ENCODE results near the gene SHROOM4. TPM values are rescaled to one million over a fixed set of nuclear protein-coding genes. Genes with fewer than 3 reads are reported as not detected.

Gene SHROOM4, protein sequence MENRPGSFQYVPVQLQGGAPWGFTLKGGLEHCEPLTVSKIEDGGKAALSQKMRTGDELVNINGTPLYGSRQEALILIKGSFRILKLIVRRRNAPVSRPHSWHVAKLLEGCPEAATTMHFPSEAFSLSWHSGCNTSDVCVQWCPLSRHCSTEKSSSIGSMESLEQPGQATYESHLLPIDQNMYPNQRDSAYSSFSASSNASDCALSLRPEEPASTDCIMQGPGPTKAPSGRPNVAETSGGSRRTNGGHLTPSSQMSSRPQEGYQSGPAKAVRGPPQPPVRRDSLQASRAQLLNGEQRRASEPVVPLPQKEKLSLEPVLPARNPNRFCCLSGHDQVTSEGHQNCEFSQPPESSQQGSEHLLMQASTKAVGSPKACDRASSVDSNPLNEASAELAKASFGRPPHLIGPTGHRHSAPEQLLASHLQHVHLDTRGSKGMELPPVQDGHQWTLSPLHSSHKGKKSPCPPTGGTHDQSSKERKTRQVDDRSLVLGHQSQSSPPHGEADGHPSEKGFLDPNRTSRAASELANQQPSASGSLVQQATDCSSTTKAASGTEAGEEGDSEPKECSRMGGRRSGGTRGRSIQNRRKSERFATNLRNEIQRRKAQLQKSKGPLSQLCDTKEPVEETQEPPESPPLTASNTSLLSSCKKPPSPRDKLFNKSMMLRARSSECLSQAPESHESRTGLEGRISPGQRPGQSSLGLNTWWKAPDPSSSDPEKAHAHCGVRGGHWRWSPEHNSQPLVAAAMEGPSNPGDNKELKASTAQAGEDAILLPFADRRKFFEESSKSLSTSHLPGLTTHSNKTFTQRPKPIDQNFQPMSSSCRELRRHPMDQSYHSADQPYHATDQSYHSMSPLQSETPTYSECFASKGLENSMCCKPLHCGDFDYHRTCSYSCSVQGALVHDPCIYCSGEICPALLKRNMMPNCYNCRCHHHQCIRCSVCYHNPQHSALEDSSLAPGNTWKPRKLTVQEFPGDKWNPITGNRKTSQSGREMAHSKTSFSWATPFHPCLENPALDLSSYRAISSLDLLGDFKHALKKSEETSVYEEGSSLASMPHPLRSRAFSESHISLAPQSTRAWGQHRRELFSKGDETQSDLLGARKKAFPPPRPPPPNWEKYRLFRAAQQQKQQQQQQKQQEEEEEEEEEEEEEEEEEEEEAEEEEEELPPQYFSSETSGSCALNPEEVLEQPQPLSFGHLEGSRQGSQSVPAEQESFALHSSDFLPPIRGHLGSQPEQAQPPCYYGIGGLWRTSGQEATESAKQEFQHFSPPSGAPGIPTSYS (N-terminal part only)
- total RNA-seq, result not detected in 2 replicates

DNA sequence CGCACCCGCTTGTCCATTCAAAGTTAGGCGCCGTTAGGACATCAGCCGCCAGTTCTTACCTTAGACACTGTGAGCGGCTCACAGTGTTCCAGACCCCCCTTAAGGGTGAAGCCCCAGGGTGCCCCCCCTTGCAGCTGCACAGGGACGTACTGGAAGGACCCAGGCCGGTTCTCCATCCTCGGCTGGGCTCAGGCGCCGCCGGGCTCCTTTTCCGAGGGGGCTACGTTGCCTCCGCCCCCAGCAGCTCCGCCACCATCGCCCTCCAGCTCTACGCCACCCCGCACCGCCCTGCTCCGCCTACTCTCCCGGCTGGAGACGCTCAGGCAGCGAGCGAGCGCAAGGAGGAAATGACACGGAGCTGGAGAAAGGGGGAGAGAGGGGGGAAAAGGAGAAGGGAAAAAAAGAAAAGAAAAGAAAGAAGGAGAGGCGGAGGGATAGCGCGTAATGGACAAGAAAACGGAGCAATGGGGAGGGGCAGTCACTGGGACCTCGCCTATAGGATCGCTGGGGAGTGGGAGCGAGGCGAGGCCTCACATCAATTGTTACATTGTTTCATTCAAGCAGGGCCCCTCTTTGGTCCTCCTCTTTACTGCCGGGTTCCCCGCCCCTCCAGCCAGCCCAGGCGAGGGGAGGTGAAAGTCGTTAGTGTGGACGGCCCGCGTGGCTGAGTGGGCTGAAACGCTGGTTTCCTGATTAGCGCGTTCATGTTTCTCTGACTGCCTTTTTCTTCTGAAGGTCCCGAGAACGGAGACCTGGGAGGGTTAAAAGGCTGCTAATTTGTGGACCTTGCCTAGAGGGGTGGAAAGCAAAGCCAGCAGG lies at the start of gene SHROOM4:
TSS of gene SHROOM4 (minus strand) at position 352 of the 819 bp plus-strand sequence. CDS start at position 176, 176 bp downstream.
- intact Hi-C loops (cut with micrococcal nuclease), result no loop called here

DNA sequence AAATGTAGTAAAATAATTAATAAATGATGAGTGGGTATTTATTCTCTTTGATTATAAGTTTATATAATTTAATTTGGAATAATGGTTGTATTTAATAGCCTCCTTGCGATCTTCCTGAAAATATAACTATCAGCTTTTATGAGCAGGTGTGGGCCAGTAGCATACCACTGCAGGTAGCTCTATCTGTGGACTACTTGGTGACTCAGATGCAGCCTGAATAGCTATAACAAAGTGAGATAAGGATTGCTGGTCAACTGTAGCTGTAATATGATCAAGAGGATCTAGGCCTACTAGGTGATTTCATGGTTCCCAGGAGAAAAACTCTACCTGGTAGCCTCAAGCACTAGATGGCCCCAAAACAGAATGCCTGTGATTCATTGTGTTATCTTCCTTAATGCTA lies 49.5 kb upstream of the SHROOM4 start:
- intact Hi-C loops (cut with micrococcal nuclease), result no loop called here

DNA sequence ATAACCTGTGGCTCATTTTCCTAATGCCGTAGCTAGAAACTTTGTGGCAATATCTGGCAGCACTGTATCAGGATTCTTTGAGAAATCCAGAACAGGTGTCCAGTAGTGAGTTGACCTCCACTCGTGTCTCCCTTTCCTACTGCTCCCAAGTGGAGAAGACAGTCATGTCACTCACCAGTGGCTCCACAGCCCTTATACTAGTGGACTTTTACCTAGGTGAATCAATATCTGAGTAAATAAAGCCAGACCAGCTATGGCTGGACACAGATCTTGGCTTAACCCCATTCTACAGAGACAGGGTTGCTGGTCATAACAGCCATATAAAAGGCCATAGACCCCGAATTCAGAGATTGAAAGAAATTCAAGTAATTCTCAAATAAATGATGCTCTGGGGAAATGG lies 46.5 kb upstream of the SHROOM4 start:
- intact Hi-C loops (cut with micrococcal nuclease), result no loop called here

DNA sequence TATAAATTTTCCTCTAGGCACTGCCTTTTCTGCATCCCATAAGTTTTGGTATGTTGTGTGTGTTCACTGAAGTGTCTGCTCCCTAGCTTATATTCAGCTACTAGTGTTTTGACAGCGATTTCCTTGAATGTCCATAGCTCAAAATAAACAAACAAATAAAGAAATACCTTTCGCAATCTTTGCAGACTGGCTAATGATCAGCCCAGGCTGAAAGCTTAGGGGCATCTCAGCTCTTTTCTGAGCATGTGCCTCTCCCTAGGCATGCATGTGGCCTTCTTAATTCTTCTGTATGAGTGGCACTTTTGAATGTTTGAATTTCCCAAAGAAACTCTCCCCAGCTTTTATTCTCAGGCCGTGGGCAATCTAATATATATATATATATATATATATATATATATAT lies 44.6 kb upstream of the SHROOM4 start:
- intact Hi-C loops (cut with micrococcal nuclease), result no loop called here

DNA sequence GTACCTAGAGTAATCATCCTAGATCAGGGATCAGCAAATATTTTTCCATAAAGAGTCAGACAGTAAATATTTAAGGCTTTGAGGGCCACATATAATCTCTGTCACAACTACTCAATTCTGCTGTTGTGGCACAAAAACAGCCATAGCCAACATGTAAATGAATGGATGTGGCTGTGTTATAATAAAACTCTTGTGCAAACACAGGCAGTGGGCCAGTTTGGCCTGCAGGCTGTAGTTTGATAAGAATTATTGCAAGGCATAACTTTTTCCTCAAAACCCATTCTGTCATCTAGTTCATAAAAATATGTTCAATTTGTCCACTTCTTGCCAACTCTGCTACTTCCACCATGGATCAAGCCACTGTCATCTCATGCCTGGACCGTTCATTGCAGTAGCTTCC lies 39.4 kb upstream of the SHROOM4 start:
- intact Hi-C loops (cut with micrococcal nuclease), result no loop called here

DNA sequence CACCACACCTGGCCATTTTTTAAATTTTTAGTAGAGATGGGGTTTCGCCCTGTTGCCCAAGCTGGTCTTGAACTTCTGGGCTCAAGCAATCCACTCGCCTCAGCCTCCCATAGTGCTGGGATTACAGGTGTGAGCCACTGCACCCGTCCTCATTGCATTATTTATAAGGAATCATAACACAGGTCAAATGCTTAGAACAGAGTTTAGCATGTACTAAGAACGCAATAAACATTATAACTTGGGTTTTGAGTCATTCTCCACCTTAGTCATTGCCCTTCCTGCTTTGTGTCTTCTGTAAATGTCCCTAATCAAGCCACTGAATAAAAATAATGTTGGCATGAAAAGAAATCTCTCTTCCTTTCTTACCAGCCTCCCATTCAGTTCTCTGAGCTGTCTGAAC lies 38.5 kb upstream of the SHROOM4 start:
- intact Hi-C loops (cut with micrococcal nuclease), result no loop called here

DNA sequence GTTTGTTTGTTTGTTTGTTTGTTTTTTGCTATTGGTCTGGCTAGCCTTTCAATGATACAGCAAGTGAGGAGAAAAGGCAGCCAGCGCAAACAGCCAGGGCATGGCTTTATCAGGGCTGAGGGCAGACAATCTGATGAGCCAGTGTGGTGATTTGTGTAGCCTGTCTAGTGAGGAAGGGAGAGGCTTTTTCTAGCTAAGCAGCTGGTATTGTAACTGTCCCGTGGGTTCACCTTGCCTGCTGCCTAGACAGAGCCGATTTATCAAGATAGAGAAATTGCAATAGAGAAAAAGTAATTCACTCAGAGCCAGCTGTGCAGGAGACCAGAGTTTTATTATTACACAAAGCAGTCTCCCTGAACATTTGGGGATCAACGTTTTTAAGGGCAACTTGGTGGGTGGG lies 28.2 kb upstream of the SHROOM4 start:
- intact Hi-C loops (cut with micrococcal nuclease), result no loop called here

DNA sequence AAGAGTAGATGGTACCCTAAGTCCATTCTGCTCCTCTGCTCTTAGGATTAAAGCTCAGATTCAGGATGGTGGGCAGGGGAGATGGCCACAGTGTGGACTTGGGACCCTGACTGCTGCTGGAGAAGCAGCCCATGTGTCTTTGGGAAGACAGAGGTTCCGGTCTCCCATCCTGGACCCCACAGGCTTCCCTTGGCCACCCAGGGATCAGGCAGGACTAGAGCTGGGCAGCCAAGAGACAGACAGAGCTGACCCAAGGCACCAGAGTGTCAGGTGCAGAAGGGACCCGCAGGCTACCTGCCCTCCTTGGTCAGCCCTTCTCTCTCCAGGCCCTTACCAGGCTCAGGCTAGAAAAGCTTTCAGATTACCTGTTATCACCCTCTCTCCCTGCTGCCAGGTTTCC lies 25.7 kb upstream of the SHROOM4 start:
- intact Hi-C loops (cut with micrococcal nuclease), result no loop called here

DNA sequence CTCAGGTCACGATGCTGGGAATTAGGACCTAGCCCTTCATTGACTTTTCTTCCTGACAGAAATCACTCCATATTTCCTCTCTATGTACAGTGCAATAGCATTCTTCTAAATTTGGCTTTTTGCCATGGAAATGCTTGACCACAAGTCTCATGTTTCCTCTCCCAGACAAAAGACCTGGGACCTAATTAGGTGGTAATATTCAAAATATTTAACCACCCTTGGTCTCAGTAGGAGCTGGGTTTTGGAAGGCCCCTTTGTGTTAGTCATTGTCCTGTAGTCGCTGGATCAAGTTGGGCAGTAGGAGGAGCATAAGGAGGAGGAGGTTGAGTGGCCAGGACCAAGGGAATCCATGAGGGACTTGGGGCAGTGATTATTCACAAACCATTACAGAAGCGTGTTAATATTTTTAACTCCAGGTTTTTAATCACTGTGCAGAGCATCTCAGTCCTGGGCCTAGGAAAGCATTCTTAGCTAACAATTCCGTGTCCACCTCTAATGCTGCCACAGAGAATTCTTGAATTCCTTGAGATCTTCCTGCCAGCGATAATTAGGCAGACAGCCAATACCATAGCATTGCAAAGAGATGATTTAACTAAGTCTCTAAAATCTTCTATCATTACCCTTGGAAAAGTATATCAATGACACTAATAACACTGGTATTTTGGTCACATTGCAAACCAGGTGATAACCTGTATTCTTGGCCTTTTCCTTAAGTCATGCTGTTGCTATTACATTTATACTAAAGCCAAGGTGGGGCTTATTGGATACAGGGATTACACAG lies 25.0 kb upstream of the SHROOM4 start:
- intact Hi-C loops (cut with micrococcal nuclease), result no loop called here

DNA sequence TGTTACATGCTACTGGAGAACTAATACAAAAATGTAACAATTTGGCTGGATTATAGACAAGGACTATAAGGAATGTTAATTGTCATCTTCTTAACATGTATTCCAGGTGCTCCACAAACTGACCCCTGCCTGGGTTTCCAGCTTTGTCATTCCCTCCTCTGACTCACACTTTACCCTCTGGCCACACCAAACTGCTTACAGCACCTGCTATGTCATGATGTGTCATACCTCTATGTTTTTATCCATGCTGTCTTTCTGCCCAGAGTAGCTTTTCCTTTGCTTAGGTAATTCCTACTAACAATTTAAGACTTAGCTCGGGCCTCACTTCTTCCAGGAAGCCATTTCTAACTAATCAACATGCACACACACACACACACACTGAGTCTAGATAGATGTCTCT lies 14.0 kb upstream of the SHROOM4 start:
- intact Hi-C loops (cut with micrococcal nuclease), result no loop called here

DNA sequence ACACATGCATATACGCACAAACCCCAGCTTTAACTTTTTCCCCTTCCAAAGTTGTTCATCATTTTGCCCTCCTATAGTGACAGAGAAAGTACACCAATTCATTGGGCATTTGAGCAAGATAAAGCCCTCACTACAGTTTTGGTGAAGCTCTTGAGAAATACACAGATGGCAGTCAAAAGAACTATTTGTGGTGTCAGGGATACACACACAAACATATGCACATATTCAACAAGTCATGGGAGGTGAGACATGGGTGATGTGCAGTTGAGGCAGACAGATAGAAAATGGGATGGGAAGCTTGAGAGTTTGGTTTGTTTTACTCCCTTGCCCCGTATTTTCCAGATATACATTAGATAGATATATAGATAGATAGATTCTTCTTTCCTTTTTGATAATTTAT lies 11.8 kb upstream of the SHROOM4 start:
- intact Hi-C loops (cut with micrococcal nuclease), result no loop called here

DNA sequence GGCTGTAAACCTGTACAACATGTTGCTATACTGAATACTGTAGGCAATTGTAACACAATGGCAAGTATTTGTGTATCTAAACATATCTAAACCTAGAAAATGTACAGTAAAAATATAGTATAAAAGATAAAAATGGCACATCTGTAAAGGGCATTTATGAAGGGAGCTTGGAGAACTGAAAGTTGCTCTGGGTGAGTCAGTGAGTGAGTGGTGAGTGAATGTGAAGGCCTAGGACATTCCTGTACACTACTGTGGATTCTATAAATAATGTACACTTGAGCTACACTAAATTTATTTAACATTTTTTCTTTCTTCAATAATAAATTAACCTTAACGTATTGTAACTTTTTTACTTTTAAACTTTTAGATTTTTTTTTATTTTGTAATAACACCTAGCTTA lies 5.0 kb upstream of the SHROOM4 start:
- intact Hi-C loops (cut with micrococcal nuclease), result no loop called here

DNA sequence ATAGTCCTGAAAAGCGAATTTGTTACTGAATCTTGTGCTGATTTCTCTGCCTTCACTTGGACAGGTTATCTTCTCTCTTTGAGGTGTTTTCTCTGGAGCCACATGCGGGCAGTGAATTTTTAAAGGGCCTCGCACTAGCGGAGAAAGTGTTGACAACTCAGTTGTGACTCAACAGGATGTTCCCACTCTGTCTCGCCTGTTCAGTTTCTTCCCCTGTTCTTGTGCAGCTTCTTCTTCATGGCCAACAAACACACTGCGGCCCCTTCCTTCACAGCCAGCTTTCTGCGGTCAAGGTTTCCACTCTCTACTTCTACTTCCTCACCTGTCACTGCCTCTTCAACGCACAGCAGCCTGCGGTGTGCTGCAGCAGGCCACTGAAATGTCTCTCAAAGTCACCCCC lies 1.1 kb upstream of the SHROOM4 start:
- intact Hi-C loops (cut with micrococcal nuclease), result no loop called here

DNA sequence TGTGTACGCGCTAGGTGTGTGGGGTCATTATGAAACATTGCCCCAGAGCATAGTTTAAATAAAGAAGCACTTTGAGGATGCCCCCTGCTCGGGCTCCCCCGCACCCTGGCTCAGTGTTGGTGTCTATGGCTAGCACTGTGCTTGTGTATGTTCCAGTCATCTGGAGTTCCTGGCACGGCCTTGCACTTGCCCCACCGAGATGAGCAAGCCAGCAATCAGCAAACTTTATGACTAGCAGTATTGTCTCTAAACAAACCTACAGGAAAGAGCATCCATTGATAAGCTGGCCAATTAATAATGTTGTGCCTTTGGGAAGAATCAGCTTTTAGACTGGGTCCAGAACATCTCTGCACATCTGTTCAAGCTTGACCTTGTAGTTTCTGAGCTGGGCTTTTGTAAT lies 707 bp upstream of the SHROOM4 start:
- intact Hi-C loops (cut with micrococcal nuclease), result no loop called here

DNA sequence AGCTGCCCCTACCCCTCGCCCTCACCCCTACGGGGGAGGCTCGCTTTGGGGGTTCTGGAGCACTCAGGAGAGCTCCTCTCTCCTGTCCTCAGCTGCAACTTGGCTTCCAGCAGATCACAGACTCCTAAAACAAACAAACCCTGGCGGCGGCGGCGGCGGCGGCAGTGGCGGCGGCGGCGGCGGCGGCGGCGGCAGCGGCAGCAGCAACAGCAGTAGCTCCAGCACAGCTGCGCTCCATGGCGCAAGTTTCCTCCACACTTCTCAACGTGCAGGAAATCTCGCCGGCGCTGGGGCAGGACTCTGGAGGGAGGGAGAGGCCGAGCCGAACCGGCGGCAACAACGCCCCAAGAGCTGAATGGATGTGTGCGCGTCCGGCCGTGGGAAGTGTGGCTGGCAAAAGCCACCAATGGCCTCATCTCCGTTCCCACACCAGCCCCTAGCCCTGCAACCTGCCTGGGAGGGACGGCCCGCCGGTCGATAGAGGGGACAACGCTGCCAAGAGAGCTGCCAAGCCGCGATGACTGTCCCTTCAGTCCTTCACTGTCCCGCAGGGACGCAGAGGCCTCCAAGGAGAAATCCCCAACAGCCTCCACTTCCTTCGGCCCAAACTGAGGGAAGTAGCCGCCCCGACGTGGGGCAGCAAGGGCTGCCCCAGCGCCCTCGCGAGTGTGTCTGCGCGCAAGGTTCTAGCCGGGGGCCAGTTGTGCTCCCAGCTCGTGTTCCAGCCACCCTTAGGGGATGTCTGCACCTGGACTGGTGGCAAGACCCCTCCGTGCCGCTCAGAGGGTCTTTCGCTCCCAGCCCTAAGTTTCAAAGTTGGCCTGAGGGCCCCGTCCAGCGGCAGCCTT lies 775 bp downstream of the SHROOM4 start:
- intact Hi-C loops (cut with micrococcal nuclease), result no loop called here

DNA sequence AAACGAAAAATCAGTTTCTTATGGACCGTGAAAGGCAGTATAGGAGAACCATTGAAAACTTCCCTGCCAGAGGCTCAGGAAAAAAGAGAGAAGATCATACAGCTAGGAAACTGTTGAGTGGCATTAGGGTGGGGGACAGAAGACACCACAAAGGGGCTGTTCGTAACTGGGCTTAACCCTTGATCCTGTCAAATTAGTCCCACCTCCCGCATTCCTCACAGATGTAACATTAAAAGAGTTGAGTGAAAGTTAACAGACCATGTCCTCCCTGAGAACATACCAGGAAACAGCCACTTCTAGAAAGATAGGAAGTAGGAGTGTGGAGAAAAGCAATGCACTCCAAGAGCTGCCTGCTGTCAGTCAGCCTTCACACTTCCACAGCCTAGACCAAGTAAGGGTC lies 8.7 kb downstream of the SHROOM4 start:
- intact Hi-C loops (cut with micrococcal nuclease), result no loop called here

DNA sequence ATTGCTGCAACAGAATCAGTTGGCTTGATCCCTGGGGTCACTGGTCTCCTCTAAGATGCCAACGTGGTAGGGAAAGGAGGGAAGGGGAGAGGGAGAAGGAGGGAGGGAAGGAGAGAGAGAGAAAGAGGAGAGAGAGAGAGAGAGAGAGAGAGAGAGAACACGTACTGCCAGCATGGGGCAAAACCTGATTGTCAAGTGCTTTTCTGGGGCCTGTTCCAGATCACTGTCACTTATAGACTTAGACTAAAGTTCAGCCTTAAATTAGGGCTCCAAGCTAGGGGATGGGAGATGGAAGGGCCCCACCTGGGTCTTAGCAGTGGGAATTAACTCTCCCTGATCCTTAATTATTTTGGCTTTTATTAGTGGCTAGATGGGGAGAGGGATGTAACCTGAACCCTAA lies 12.9 kb downstream of the SHROOM4 start:
- intact Hi-C loops (cut with micrococcal nuclease), result no loop called here

DNA sequence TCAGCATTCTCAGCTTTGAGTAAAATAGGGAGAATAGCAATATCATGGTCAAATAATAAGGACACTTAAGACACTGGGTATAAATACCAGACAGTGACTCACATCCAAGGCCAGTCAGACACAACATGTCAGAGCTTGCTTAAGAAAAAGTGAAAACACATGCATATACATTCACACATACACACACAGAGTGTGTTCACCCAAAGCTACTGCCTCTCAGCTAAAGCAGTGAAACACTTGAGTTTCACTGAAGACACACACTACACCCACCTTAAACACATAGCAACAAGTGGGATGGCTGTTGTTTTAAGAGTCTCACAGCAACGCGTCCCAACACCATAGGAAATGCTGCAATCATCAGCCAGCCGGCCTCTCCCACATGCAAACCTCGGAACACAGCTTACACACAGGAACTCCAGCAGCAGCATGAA lies 14.4 kb downstream of the SHROOM4 start:
- intact Hi-C loops (cut with micrococcal nuclease), result no loop called here

DNA sequence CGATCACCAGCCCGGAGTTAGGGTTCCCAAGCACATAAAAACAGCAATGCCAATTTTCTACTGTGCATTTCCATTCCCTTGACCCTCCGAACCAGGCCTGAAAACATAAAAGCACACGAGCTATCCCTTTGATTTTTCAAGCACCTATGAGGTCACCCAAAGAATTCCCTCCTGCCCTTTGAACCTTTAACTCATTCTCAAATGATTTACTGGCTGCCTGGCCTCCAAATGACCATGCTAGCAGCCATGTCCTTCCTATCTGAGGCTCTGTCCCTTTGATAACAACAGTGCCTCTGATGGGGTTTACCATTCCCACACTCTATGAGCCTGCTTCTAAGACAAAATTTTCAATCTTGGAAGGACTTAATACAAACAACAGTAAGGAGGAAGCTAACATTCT lies 15.2 kb downstream of the SHROOM4 start:
- intact Hi-C loops (cut with micrococcal nuclease), result no loop called here

Measured in T-helper 1 cell treated with Interleukin-12 subunit alpha and Interleukin-12 subunit beta and Interleukin-4 antibody, amounts not matched to agents 30 ng/mL and 1 ng/mL, for 36 hours (primary cell).